ENCODE results near the gene LTBP4.

DNA sequence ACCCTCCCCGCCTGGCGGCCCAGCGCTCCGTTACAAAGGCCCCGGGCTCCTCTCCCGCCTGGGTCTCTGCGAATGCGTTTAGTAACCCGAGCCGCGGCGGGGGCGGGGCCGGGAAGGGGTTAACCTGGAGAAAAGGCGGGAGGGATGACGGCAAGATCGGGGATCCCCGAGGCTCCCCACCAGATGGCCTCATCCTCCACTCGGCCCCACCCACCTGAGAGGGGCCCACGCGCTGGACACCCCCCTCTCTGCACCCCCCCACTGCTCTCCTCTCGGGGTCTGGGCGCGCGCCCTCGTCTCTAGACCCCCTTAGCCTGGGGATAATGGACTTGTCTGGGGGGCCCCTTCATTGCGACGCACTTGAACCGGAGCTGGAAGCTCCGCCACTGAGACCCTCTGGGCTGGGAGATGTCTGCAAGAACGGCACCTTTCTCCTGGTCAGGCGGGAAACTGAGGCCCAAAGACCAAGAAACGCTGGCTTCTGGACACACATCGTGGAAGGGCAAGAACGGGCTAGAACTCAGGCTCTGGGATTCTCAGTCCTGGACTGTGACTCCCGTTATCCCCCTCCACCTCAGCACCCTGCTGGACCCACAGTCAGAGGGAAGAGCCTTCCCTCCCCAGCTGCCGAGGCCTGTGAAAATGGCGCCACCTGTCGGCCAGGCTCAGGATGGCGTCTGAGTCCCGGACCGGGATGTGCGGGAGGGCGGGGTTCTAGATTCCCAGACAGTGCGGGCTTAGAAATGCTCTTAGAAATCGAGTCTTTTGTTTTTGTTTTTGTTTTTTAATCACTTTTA lies 2.9 kb upstream of the LTBP4 start:
- TF ChIP-seq, protein P1, sequence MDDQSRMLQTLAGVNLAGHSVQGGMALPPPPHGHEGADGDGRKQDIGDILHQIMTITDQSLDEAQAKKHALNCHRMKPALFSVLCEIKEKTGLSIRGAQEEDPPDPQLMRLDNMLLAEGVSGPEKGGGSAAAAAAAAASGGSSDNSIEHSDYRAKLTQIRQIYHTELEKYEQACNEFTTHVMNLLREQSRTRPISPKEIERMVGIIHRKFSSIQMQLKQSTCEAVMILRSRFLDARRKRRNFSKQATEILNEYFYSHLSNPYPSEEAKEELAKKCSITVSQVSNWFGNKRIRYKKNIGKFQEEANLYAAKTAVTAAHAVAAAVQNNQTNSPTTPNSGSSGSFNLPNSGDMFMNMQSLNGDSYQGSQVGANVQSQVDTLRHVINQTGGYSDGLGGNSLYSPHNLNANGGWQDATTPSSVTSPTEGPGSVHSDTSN (CRISPR knock-in tag; IDR thresholded peaks at IDR 0.05): peak; percentile 49; the same call in 1 of the 2 replicates
- TF ChIP-seq, protein P2, sequence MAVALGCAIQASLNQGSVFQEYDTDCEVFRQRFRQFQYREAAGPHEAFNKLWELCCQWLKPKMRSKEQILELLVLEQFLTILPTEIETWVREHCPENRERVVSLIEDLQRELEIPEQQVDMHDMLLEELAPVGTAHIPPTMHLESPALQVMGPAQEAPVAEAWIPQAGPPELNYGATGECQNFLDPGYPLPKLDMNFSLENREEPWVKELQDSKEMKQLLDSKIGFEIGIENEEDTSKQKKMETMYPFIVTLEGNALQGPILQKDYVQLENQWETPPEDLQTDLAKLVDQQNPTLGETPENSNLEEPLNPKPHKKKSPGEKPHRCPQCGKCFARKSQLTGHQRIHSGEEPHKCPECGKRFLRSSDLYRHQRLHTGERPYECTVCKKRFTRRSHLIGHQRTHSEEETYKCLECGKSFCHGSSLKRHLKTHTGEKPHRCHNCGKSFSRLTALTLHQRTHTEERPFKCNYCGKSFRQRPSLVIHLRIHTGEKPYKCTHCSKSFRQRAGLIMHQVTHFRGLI (tag by site-specific recombination; IDR thresholded peaks at IDR 0.05): peak; percentile 23; the same call in 1 of the 2 replicates
- no peak for TF ChIP-seq ZNF274 (IDR thresholded peaks at IDR 0.05; ENCODE audit: low read length)
- TF ChIP-seq ZNF274 (tag by site-specific recombination; IDR thresholded peaks at IDR 0.05; ENCODE audit: borderline replicate concordance): no peak
- no peak for TF ChIP-seq ZNF555 (tag by site-specific recombination; conservative IDR thresholded peaks at IDR 0.05)
- no peak for TF ChIP-seq ZNF529 (tag by site-specific recombination; IDR thresholded peaks at IDR 0.05; ENCODE audit: insufficient replicate concordance)
- TF ChIP-seq, protein P3, sequence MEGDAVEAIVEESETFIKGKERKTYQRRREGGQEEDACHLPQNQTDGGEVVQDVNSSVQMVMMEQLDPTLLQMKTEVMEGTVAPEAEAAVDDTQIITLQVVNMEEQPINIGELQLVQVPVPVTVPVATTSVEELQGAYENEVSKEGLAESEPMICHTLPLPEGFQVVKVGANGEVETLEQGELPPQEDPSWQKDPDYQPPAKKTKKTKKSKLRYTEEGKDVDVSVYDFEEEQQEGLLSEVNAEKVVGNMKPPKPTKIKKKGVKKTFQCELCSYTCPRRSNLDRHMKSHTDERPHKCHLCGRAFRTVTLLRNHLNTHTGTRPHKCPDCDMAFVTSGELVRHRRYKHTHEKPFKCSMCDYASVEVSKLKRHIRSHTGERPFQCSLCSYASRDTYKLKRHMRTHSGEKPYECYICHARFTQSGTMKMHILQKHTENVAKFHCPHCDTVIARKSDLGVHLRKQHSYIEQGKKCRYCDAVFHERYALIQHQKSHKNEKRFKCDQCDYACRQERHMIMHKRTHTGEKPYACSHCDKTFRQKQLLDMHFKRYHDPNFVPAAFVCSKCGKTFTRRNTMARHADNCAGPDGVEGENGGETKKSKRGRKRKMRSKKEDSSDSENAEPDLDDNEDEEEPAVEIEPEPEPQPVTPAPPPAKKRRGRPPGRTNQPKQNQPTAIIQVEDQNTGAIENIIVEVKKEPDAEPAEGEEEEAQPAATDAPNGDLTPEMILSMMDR (tag by site-specific recombination; IDR thresholded peaks at IDR 0.05): peak; percentile 99
- TF ChIP-seq ZBTB8A (tag by site-specific recombination; IDR thresholded peaks at IDR 0.05): peak; percentile 90
- no peak for TF ChIP-seq ZNF768 (tag by site-specific recombination; IDR thresholded peaks at IDR 0.05)
- TF ChIP-seq MYNN (tag by site-specific recombination; IDR thresholded peaks at IDR 0.05; ENCODE audit: borderline replicate concordance): 0 out of 2 replicates have a peak, but pooled peaks have one; percentile 20
- 0 out of 2 replicates have a peak, but pooled peaks have one; percentile 85 for TF ChIP-seq SALL2 (tag by site-specific recombination; IDR thresholded peaks at IDR 0.05; ENCODE audit: borderline replicate concordance)
- TF ChIP-seq, protein P4, sequence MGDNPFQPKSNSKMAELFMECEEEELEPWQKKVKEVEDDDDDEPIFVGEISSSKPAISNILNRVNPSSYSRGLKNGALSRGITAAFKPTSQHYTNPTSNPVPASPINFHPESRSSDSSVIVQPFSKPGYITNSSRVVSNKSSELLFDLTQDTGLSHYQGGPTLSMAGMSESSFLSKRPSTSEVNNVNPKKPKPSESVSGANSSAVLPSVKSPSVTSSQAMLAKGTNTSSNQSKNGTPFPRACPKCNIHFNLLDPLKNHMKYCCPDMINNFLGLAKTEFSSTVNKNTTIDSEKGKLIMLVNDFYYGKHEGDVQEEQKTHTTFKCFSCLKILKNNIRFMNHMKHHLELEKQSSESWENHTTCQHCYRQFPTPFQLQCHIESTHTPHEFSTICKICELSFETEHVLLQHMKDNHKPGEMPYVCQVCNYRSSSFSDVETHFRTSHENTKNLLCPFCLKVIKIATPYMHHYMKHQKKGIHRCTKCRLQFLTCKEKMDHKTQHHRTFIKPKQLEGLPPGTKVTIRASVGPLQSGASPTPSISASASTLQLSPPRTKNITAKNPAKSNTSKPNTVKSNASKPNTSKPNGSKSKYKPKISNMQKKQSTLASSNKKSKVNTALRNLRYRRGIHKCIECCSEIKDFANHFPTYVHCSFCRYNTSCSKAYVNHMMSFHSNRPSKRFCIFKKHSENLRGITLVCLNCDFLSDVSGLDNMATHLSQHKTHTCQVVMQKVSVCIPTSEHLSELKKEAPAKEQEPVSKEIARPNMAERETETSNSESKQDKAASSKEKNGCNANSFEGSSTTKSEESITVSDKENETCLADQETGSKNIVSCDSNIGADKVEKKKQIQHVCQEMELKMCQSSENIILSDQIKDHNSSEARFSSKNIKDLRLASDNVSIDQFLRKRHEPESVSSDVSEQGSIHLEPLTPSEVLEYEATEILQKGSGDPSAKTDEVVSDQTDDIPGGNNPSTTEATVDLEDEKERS (tag by site-specific recombination; IDR thresholded peaks at IDR 0.05): peak; percentile 78
- TF ChIP-seq ZNF776 (tag by site-specific recombination; IDR thresholded peaks at IDR 0.05; ENCODE audit: borderline replicate concordance): no peak
- TF ChIP-seq TCF7L2 (IDR thresholded peaks at IDR 0.05; ENCODE audit: borderline replicate concordance, low read depth, low read length): no peak
- no peak; the same call in 1 of the 2 replicates for TF ChIP-seq ZNF596 (tag by site-specific recombination; IDR thresholded peaks at IDR 0.05)
